Gastrocnemius medialis (tissue), 4 donors: Measurements from ENCODE around the gene EYS.

Source experiments
- POLR2A ChIP-seq, 2 donors: fragments of 450-650 bp; IDR thresholded peaks; one replicate each; pipeline ENCODE4 v1.6.1; 2017; ENCODE audit warnings: antibody characterized with exemption in 2 of 2, mild to moderate bottlenecking in 2 of 2, moderate library complexity in 2 of 2
- TF ChIP-seq, protein P1 (sequence below), 5 experiments: fragments of 450-650 bp in 3 of 5; fragments of 200-600 bp in 2 of 5; sonication (generic) in 2 of 5; IDR thresholded peaks in 4 of 5; conservative IDR thresholded peaks in 1 of 5; 1 replicate in 4 of 5; 2 replicates in 1 of 5; pipeline ENCODE4 v1.5.1; 2016 to 2019; ENCODE audit warnings: antibody characterized with exemption in 5 of 5, mild to moderate bottlenecking in 3 of 5, moderate library complexity in 3 of 5

DNA sequence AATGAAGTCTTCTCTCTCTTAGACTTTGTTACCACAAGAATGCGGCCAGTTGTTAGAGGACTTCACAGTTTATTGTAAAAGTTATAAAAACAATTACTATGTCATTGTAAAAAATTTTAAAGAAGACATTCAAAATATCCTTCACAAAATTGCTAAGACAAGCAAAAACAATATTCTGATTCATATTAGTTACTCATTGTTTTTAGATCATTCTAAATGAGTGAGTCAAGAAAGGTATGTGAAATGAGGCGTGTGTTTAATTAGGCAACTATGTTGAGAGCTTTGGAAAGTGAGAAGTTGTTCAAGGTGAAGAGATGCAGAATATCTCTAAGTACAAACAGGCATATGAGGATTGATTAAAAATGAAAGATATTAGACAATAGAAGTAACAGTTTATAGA, 875.3 kb downstream of the EYS start:
- TF ChIP-seq POLR2A (IDR thresholded peaks at IDR 0.05) = no peak
- TF ChIP-seq, protein P1, sequence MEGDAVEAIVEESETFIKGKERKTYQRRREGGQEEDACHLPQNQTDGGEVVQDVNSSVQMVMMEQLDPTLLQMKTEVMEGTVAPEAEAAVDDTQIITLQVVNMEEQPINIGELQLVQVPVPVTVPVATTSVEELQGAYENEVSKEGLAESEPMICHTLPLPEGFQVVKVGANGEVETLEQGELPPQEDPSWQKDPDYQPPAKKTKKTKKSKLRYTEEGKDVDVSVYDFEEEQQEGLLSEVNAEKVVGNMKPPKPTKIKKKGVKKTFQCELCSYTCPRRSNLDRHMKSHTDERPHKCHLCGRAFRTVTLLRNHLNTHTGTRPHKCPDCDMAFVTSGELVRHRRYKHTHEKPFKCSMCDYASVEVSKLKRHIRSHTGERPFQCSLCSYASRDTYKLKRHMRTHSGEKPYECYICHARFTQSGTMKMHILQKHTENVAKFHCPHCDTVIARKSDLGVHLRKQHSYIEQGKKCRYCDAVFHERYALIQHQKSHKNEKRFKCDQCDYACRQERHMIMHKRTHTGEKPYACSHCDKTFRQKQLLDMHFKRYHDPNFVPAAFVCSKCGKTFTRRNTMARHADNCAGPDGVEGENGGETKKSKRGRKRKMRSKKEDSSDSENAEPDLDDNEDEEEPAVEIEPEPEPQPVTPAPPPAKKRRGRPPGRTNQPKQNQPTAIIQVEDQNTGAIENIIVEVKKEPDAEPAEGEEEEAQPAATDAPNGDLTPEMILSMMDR (IDR thresholded peaks at IDR 0.05 in 4 of 5, conservative IDR thresholded peaks at IDR 0.05 in 1 of 5) = no peak
